AG04449 (cell line): Measurements from ENCODE around the gene ZNF236.

Experiments used
- CTCF ChIA-PET: fragments of 350-600 bp; formaldehyde crosslinking; extraction: SDS; loops from one replicate; lab custom pipeline; 2021; ENCODE audit warnings: antibody characterized with exemption; lab: Yijun Ruan, JAX
- POLR2A ChIA-PET: fragments of 400-600, 350-600 bp; formaldehyde crosslinking; extraction: SDS; loops from one replicate; lab custom pipeline; 2020; ENCODE audit warnings: antibody characterized with exemption, inconsistent platforms; lab: Yijun Ruan, JAX
- DNase-seq: peaks from one replicate; pipeline ENCODE4 v3.0.0-alpha.2; 2010; ENCODE audit warnings: low read depth, low spot score
- H3K4me3 ChIP-seq: 2 replicates; pipeline ENCODE4 v1.5.1; 2011; ENCODE audit warnings: low read depth, mild to moderate bottlenecking, control low read depth, low read length
- CTCF ChIP-seq: IDR thresholded peaks from one replicate; pipeline ENCODE4 v1.5.1; 2011; ENCODE audit warnings: mild to moderate bottlenecking, moderate library complexity, low read length, control low read depth, inconsistent platforms; ENCODE audit not compliant: insufficient read depth; ENCODE audit errors: missing control alignments

Gene ZNF236

GRCh38 chr18:76866666-76867065 lies 44.3 kb downstream of the ZNF236 start:
- TF ChIP-seq CTCF: no peak
- no peak overlapping the region for H3K4me3 ChIP-seq
- ChIA-PET CTCF (no interaction called here), POLR2A (no interaction called here)
- DNase-seq: no peak

GRCh38 chr18:76873311-76873710 lies 51.0 kb downstream of the ZNF236 start:
- no peak overlapping the region for H3K4me3 ChIP-seq
- TF ChIP-seq CTCF: no peak
- DNase-seq: no peak
- POLR2A ChIA-PET: no interaction called here
- CTCF ChIA-PET: interaction anchor here (1.7 kb wide), 1 partner anchor 9 kb away, joined by 5 read pairs; no protein-coding TSS in a partner anchor

- POLR2A ChIA-PET: no interaction called here
- no peak for TF ChIP-seq CTCF
- no peak for DNase-seq
- H3K4me3 ChIP-seq: no peak overlapping the region
- CTCF ChIA-PET: interaction anchor here (1.0 to 1.7 kb wide), 2 partner anchors 8 to 75 kb away, joined by 3 to 5 read pairs; no protein-coding TSS in a partner anchor
Observed at GRCh38 chr18:76873713-76874112, 51.4 kb downstream of the ZNF236 start.

- no peak for TF ChIP-seq CTCF
- ChIA-PET POLR2A (no interaction called here), CTCF (interaction anchor here (0.8 to 1.0 kb wide), 2 partner anchors 51 to 73 kb away, joined by 3 read pairs; no protein-coding TSS in a partner anchor)
- DNase-seq: no peak
- no peak overlapping the region for H3K4me3 ChIP-seq
Observed at GRCh38 chr18:76874642-76875389, 52.5 kb downstream of the ZNF236 start.

- ChIA-PET CTCF (interaction anchor here (1.0 to 2.5 kb wide), 3 partner anchors 9 to 107 kb away, joined by 3 to 8 read pairs (median 5); no protein-coding TSS in a partner anchor), POLR2A (no interaction called here)
- no peak for DNase-seq
- TF ChIP-seq CTCF: peak; percentile 50
- no peak overlapping the region for H3K4me3 ChIP-seq
Observed at GRCh38 chr18:76875390-76876325, 53.3 kb downstream of the ZNF236 start.

- POLR2A ChIA-PET: no interaction called here
- no peak for DNase-seq
- no peak for TF ChIP-seq CTCF
- CTCF ChIA-PET: interaction anchor here (1.0 to 2.5 kb wide), 2 partner anchors 76 kb away, joined by 3 to 8 read pairs; no protein-coding TSS in a partner anchor
- no peak overlapping the region for H3K4me3 ChIP-seq
Observed at GRCh38 chr18:76878426-76878825, 56.1 kb downstream of the ZNF236 start.
